ENCODE measurements around the gene GRK4.

The GRK4 gene

DNA sequence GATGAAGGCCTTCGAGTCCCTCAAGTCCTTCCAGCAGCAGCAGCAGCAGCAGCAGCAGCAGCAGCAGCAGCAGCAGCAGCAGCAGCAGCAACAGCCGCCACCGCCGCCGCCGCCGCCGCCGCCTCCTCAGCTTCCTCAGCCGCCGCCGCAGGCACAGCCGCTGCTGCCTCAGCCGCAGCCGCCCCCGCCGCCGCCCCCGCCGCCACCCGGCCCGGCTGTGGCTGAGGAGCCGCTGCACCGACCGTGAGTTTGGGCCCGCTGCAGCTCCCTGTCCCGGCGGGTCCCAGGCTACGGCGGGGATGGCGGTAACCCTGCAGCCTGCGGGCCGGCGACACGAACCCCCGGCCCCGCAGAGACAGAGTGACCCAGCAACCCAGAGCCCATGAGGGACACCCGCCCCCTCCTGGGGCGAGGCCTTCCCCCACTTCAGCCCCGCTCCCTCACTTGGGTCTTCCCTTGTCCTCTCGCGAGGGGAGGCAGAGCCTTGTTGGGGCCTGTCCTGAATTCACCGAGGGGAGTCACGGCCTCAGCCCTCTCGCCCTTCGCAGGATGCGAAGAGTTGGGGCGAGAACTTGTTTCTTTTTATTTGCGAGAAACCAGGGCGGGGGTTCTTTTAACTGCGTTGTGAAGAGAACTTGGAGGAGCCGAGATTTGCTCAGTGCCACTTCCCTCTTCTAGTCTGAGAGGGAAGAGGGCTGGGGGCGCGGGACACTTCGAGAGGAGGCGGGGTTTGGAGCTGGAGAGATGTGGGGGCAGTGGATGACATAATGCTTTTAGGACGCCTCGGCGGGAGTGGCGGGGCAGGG is 111.7 kb downstream of the GRK4 start:
- peak; percentile 0 for DNase-seq

DNA sequence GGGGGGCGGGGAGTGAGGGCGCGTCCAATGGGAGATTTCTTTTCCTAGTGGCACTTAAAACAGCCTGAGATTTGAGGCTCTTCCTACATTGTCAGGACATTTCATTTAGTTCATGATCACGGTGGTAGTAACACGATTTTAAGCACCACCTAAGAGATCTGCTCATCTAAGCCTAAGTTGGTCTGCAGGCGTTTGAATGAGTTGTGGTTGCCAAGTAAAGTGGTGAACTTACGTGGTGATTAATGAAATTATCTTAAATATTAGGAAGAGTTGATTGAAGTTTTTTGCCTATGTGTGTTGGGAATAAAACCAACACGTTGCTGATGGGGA is 112.2 kb downstream of the GRK4 start:
- DNase-seq: no peak

DNA sequence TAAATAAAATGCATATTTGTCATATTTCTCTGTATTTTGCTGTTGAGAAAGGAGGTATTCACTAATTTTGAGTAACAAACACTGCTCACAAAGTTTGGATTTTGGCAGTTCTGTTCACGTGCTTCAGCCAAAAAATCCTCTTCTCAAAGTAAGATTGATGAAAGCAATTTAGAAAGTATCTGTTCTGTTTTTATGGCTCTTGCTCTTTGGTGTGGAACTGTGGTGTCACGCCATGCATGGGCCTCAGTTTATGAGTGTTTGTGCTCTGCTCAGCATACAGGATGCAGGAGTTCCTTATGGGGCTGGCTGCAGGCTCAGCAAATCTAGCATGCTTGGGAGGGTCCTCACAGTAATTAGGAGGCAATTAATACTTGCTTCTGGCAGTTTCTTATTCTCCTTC is 114.4 kb downstream of the GRK4 start:
- no peak for DNase-seq

DNA sequence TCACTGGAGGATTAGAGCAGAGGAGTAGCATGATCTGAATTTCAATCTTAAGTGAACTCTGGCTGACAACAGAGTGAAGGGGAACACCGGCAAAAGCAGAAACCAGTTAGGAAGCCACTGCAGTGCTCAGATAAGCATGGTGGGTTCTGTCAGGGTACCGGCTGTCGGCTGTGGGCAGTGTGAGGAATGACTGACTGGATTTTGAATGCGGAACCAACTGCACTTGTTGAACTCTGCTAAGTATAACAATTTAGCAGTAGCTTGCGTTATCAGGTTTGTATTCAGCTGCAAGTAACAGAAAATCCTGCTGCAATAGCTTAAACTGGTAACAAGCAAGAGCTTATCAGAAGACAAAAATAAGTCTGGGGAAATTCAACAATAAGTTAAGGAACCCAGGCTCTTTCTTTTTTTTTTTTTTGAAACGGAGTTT is 116.3 kb downstream of the GRK4 start:
- DNase-seq: no peak

DNA sequence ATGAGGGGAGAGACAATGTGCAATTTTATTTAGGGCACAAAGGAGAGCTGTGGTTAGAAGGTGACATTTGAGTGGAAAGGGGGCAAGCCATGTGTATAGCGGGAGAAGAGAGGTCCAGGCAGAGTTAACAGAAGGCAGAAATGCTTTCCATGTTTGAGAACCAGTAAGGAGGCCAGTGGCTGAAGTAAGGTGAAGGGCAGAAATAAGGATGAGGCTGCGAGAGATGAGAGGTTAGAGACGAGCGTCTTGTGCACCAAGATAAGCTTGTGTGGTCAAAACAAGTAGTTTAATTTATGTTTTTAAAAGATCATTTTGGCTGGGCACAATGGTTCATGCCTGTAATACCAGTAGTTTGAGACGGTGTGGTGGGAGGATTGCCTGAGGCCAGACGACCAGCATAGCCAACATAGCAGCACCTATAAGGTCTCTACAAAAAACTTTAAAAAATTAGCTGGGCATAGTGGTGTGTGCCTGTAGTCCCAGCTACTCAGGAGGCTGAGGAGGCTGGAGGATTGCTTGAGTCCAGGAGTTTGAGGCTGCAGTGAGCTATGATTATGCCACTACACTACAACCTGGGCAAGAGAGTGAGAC is 119.6 kb downstream of the GRK4 start:
- no peak for DNase-seq

DNA sequence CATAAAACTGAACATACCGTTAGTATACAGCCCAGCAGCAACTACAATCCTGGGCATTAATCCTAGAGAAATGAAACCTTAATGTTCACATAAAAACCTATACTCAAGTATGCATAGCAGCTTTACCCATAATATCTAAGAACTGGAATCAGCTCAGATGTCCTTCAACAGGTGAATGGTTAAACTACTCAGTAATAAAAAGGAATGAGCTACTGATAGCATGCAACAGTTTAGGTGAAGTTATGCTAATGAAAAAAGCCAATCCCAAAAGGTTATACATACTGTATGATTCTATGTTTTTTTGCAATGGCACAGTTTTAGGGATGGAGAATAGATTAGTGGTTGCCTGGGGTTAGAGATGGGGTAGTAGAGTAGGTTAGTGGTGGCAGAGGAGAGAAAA is 120.4 kb downstream of the GRK4 start:
- no peak for DNase-seq

DNA sequence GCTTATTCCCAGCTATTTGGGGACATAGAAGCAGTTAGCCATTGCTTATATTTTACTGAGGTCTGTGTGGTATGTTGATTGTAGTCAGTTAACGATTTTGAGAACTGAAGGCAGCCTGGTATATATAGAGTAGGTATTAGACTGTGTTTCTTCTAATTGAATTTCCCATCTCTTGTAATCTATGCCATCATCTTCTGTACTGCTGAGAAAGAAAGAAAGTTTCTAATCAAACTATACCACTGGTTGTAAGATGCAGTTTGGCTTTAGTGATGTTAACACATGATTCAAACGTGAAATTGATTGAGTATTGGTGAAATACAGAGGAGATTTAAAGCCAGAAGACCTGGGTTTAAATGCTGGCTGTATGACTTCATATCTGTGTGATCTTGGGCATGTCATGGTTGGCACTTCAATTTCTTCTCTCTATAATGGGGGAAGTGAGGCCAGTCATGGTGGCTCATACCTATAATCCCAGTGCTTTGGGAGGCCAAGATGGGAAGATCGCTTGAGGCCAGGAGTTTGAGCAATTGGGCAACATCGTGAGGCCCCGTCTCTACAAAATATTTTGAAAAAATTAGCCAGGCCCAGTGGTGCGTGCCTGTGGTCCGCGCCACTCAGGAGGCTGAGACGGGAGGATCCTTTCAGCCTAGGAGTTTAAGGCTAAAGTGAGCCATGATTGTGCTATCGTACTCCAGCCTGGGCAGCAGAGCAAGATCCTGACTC is 122.7 kb downstream of the GRK4 start:
- DNase-seq: no peak

DNA sequence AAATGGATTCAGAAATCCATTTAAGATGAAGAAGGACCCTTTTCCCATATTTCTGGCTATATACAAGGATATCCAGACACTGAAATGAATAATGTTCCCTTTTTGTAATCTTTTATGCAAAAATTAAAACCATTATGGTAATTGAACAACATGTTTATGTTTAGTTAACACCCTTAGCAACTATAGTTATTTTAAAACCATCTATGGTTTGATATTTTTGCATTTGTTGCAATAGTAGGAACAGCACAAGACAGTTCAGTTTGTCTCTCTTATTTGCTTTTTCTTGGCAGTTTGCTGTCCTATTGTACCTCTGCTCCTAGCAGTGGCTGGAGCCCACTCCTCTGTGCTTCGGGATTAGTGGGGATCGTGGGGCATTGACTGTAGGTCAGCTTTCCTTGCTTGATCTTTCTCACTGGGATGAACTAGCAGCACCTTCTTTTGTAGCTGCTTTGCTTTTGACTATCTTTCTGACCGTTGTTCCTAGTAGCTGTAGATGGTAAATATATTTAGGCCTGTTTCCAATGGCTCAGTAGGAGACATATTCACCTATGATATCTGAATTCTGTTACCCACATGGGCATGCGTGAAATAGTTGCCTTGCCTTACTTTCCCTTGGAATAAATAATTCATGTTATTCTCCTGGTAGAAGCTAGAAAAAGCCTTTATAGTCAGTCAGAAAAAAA is 123.9 kb downstream of the GRK4 start:
- no peak for DNase-seq
